Esophagus squamous epithelium (tissue), 5 donors: ENCODE results near the gene NOTCH4. TPM values are rescaled to one million over a fixed set of nuclear protein-coding genes. Genes with fewer than 3 reads are reported as not detected.

Experiments used
- DNase-seq: peaks from one replicate; lab custom pipeline; 2025; lab: John Stamatoyannopoulos, UW
- H3K27ac ChIP-seq, 4 donors: fragments of 200-600 bp; sonication (generic); one replicate each; pipeline ENCODE4 v1.5.1; 2016 to 2019; ENCODE audit warnings: mild to moderate bottlenecking in 1 of 4
- H3K27me3 ChIP-seq, 4 donors: fragments of 200-600 bp; sonication (generic); 1 replicate in 3 of 4; 2 replicates in 1 of 4; pipeline versions ENCODE4 v1.5.1 to v1.6.0; 2017 to 2021; ENCODE audit warnings: antibody characterized with exemption in 1 of 4
- H3K36me3 ChIP-seq, 3 donors: fragments of 200-600 bp; sonication (generic); one replicate each; pipeline ENCODE4 v1.5.1; 2016 to 2019
- H3K4me1 ChIP-seq, 3 donors: fragments of 200-600 bp; sonication (generic); one replicate each; pipeline ENCODE4 v1.5.1; 2017 to 2019
- H3K4me3 ChIP-seq, 4 donors: fragments of 200-600 bp; sonication (generic); 1 replicate in 3 of 4; 2 replicates in 1 of 4; pipeline ENCODE4 v1.5.1; 2016 to 2019; ENCODE audit warnings: mild to moderate bottlenecking in 2 of 4, moderate library complexity in 1 of 4
- H3K9me3 ChIP-seq, 3 donors: fragments of 200-600 bp; sonication (generic); one replicate each; pipeline ENCODE4 v1.5.1; 2016 to 2019
- CTCF ChIP-seq, 6 experiments: fragments of 450-650 bp in 4 of 6; fragments of 200-600 bp in 2 of 6; sonication (generic) in 2 of 6; IDR thresholded peaks; one replicate each; pipeline ENCODE4 v1.5.1; 2016 to 2019; ENCODE audit warnings: antibody characterized with exemption in 6 of 6, mild to moderate bottlenecking in 4 of 6, moderate library complexity in 4 of 6
- POLR2A ChIP-seq, 4 donors: fragments of 450-650 bp; IDR thresholded peaks; one replicate each; pipeline ENCODE4 v1.6.1; 2017; ENCODE audit warnings: antibody characterized with exemption in 4 of 4, mild to moderate bottlenecking in 4 of 4, moderate library complexity in 3 of 4
- WGBS, 2 donors: methylation state at CpG; one replicate each; pipeline ENCODE4 v1.1.5; 2018; 5-methylcytosine and 5-hydroxymethylcytosine counted together
- intact Hi-C: fragments of 100-400 bp; cut with DNase I; formaldehyde crosslinking; loops from one replicate; pipeline ENCODE4 v1.15.0; 2022
- total RNA-seq, 4 donors: library from RNA; depleted of rRNA; stranded (reverse); fragments of >200 nt; gene quantifications; one replicate each; pipeline ENCODE4 v1.1.0, GENCODE V29; 2016
- donor health status: DM: yes; HTN: yes; CAD: no.

The NOTCH4 gene
- total RNA-seq, 4 donors from 2014 or later, result 4.7 to 13.2 (median 5.9) TPM

DNA sequence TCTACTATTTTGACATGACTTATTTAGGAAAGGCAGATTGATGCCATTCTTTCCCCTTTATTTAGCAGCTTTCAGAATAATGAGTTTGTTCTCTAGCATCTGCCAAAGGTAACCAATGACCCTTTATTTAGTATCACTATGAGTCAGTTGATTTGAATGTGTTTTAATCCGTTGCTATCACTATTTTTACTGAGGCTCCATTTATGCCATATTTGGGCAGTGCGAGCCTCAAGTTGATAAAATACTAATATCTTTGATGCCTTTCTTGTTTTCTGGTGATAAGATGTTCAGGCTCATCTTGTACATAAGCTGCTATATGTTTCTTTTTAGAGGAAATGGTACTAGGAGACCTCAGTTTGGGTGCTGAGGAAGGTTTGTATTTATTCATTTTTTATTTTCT is 15.6 kb upstream of the NOTCH4 start:
- WGBS, 2 donors, result 66 to 68% methylated on average over 2 of the region's 2 CpGs
- no peak for TF ChIP-seq POLR2A (IDR thresholded peaks at IDR 0.05)
- TF ChIP-seq CTCF (IDR thresholded peaks at IDR 0.05), result no peak
- H3K27ac ChIP-seq, result no peak overlapping the region
- intact Hi-C loops, result no loop called here
- H3K9me3 ChIP-seq, result no peaks in the 10 kb centered on the region
- no peaks in the 10 kb centered on the region for H3K27me3 ChIP-seq
- DNase-seq, result no peak
- peaks cover 2 to 11% (median 3%) of the 10 kb centered on the region in 3 donors for H3K4me1 ChIP-seq
- no peak overlapping the region for H3K4me3 ChIP-seq
- no peaks in the 10 kb centered on the region for H3K36me3 ChIP-seq

- no peak overlapping the region for H3K4me3 ChIP-seq
- TF ChIP-seq POLR2A (IDR thresholded peaks at IDR 0.05) (no peak), CTCF (IDR thresholded peaks at IDR 0.05) (no peak)
- H3K9me3 ChIP-seq, result no peaks in the 10 kb centered on the region
- intact Hi-C loops, result no loop called here
- no peaks in the 10 kb centered on the region for H3K36me3 ChIP-seq
- 53 to 75% methylated on average over 1 to 3 of the region's 4 CpGs for WGBS, 2 donors
- H3K4me1 ChIP-seq, result no peaks in the 10 kb centered on the region
- no peaks in the 10 kb centered on the region for H3K27me3 ChIP-seq
- peak overlapping the region in 3 of 4 donors; percentile 26 to 53 (median 50) for H3K27ac ChIP-seq
- no peak for DNase-seq
These were observed 11.1 kb upstream of the NOTCH4 start for GRCh38 chr6:32234934-32235333.

DNA sequence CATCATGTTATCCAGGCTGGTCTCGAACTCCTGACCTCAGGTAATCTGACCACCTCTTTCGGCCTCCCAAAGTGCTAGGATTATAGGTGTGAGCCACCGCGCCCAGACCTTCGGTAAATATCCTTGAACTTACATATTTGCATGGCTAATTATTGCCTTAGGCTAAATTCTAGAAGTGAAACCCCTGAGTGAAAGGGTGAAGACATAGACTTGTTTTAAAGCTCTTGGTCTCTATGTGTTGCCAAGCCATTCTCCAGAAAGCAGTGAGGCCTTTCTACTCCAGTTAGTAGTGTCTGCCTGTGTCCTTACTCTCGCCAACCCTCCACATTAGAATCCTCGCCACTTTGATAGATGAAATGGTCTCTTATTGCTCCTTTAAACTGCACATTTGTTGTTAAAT is 2.6 kb upstream of the NOTCH4 start:
- Histone ChIP-seq H3K36me3 (no peaks in the 10 kb centered on the region), H3K4me1 (peaks cover 5 to 25% (median 6%) of the 10 kb centered on the region in 3 donors), H3K9me3 (no peaks in the 10 kb centered on the region), H3K4me3 (no peak overlapping the region), H3K27ac (no peak overlapping the region), H3K27me3 (no peaks in the 10 kb centered on the region)
- 80 to 85% methylated on average over 7 of the region's 7 CpGs for whole genome bisulfite sequencing, 2 donors
- intact Hi-C loops, result no loop called here
- TF ChIP-seq CTCF (IDR thresholded peaks at IDR 0.05) (no peak), POLR2A (IDR thresholded peaks at IDR 0.05) (no peak)
- DNase-seq, result no peak

- DNase-seq, result no peak
- H3K36me3 ChIP-seq, result no peaks in the 10 kb centered on the region
- H3K4me3 ChIP-seq, result no peak overlapping the region
- H3K4me1 ChIP-seq, result peaks cover 5 to 25% (median 6%) of the 10 kb centered on the region in 3 donors
- no peaks in the 10 kb centered on the region for H3K9me3 ChIP-seq
- H3K27ac ChIP-seq, result no peak overlapping the region
- no peak for TF ChIP-seq POLR2A (IDR thresholded peaks at IDR 0.05)
- no peak for TF ChIP-seq CTCF (IDR thresholded peaks at IDR 0.05)
- intact Hi-C loops, result no loop called here
- H3K27me3 ChIP-seq, result no peaks in the 10 kb centered on the region
- 63 to 72% methylated on average over 1 to 2 of the region's 2 CpGs for WGBS, 2 donors
These were observed 829 bp upstream of the NOTCH4 start for GRCh38 chr6:32224696-32225095.

DNA sequence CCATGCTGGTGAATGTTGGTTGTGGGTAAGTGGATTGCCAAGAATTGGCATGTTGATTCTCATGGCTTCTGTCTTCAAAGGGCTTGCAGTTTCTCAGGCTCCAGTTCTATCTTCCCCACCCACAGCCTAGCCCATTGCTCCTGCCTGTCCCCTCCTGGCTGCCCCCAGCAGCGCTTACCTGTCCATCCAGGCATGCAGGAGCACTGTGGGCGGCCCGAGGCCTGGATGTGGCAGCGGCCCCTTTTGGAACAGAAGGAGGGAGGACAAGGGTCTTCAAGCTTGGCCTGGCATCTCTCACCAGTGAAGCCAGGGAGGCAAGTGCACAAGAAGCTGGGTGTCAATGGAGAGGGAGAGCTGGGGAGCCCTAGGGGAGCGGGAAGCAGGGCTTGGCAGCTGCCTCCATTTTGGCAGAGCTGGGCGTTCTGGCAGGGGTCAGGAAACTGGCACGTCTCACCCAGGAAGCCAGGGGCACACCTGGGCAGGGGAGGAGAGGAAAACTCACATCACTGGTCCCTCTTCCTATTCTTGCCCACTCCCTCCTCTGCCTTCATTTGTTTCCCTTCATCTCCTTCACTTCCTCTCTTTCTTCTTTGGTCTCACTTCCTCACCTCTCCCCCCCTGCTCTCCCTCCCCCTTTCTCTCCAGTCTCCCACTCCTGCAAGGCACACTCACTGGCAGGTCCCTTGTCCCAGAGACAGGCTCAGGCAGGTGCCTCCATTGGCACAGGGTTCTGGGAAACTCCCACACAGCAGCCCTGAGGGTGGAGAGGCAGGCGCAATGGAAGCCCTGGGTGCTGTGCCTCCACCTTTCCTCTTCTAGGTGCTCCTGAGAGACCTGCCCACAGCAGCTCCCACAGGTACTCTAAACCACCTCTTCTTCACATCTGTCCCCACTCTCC is 1.3 kb downstream of the NOTCH4 start:
- H3K9me3 ChIP-seq, result no peaks in the 10 kb centered on the region
- H3K36me3 ChIP-seq, result no peaks in the 10 kb centered on the region
- 33 to 36% methylated on average over 4 to 5 of the region's 8 CpGs for whole genome bisulfite sequencing, 2 donors
- TF ChIP-seq CTCF (IDR thresholded peaks at IDR 0.05) (no peak), POLR2A (IDR thresholded peaks at IDR 0.05) (no peak)
- peak overlapping the region; percentile 24 to 73 (median 66) for H3K27ac ChIP-seq
- H3K27me3 ChIP-seq, result no peaks in the 10 kb centered on the region
- H3K4me3 ChIP-seq, result peak overlapping the region; percentile 1 to 55 (median 24)
- no peak for DNase-seq
- intact Hi-C loops, result no loop called here
- H3K4me1 ChIP-seq, result peaks cover 5 to 25% (median 6%) of the 10 kb centered on the region in 3 donors
